Measurements from ENCODE around the gene RAB34. TPM values are rescaled to one million over a fixed set of nuclear protein-coding genes. Genes with fewer than 3 reads are reported as not detected.

The RAB34 gene
- total RNA-seq, 1 donor from 2014 or later, result 147 TPM

GRCh38 chr17:28703552-28704218, 14.0 kb downstream of the RAB34 start:
- H3K9me3 Mint-ChIP-seq (ENCODE audit: low read depth), result no peaks in the 10 kb centered on the region
- H3K27me3 Mint-ChIP-seq, result no peaks in the 10 kb centered on the region
- H3K27ac Mint-ChIP-seq, result peak overlapping the region; percentile 73
- H3K4me1 Mint-ChIP-seq (ENCODE audit: low read depth), result peaks cover 7% of the 10 kb centered on the region
- peaks cover 20% of the 10 kb centered on the region for H3K36me3 Mint-ChIP-seq (ENCODE audit: insufficient read depth)
- no peak overlapping the region for H3K4me3 Mint-ChIP-seq (ENCODE audit: low read depth)
- TF ChIP-seq, protein P1, sequence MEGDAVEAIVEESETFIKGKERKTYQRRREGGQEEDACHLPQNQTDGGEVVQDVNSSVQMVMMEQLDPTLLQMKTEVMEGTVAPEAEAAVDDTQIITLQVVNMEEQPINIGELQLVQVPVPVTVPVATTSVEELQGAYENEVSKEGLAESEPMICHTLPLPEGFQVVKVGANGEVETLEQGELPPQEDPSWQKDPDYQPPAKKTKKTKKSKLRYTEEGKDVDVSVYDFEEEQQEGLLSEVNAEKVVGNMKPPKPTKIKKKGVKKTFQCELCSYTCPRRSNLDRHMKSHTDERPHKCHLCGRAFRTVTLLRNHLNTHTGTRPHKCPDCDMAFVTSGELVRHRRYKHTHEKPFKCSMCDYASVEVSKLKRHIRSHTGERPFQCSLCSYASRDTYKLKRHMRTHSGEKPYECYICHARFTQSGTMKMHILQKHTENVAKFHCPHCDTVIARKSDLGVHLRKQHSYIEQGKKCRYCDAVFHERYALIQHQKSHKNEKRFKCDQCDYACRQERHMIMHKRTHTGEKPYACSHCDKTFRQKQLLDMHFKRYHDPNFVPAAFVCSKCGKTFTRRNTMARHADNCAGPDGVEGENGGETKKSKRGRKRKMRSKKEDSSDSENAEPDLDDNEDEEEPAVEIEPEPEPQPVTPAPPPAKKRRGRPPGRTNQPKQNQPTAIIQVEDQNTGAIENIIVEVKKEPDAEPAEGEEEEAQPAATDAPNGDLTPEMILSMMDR (IDR thresholded peaks at IDR 0.05; ENCODE audit: unreplicated experiment), result no peak
- no peak for DNase-seq (ENCODE audit: low spot score, unreplicated experiment)

- Mint-ChIP-seq H3K27ac (no peak overlapping the region), H3K36me3 (ENCODE audit: insufficient read depth) (peaks cover 20% of the 10 kb centered on the region), H3K9me3 (ENCODE audit: low read depth) (no peaks in the 10 kb centered on the region), H3K4me3 (ENCODE audit: low read depth) (no peak overlapping the region), H3K4me1 (ENCODE audit: low read depth) (peaks cover 16% of the 10 kb centered on the region), H3K27me3 (no peaks in the 10 kb centered on the region)
- TF ChIP-seq, protein P1 (IDR thresholded peaks at IDR 0.05; ENCODE audit: unreplicated experiment), result no peak
- no peak for DNase-seq (ENCODE audit: low spot score, unreplicated experiment)
Measured at GRCh38 chr17:28702752-28703150, 14.9 kb downstream of the RAB34 start.

DNA sequence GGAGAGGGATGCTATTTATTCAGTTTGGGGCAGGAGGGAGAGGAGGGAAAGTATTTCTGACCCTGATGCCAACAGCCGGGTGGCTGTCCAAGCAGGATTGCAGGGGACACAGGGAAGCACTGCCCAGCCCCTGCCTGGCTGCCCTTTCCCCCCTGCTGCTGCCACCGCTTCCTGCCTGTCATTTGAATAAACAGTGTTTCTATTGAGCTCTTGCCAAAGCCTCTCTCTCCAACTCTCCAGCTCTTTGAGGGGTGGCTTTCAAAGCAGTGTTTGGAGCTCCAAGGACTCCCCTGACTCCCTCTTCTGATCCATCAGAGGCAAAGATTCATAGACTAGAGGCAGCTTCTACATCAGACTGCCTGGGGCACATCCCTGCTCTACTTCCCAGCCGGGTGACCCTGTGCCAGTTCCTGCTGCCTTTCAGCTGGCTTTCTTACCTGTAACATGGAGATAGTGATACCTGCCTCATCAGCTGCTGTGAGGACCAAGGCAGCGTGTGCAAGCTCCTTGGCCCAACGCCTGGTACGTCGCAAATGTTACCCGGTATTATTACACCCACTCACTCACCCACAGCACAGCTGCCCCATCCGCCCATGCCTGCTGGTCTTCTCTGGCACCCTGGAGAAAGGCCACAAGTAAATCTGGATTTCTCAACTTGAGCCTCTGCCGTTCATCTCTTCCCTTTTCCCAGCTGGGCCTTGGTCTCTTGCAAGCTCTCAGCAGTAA, 15.5 kb downstream of the RAB34 start:
- no peak for DNase-seq (ENCODE audit: low spot score, unreplicated experiment)
- Mint-ChIP-seq H3K4me1 (ENCODE audit: low read depth) (peaks cover 20% of the 10 kb centered on the region), H3K4me3 (ENCODE audit: low read depth) (no peak overlapping the region), H3K27ac (peak overlapping the region; percentile 14), H3K27me3 (no peaks in the 10 kb centered on the region), H3K36me3 (ENCODE audit: insufficient read depth) (peaks cover 20% of the 10 kb centered on the region), H3K9me3 (ENCODE audit: low read depth) (no peaks in the 10 kb centered on the region)
- TF ChIP-seq, protein P1 (IDR thresholded peaks at IDR 0.05; ENCODE audit: unreplicated experiment), result no peak

DNA sequence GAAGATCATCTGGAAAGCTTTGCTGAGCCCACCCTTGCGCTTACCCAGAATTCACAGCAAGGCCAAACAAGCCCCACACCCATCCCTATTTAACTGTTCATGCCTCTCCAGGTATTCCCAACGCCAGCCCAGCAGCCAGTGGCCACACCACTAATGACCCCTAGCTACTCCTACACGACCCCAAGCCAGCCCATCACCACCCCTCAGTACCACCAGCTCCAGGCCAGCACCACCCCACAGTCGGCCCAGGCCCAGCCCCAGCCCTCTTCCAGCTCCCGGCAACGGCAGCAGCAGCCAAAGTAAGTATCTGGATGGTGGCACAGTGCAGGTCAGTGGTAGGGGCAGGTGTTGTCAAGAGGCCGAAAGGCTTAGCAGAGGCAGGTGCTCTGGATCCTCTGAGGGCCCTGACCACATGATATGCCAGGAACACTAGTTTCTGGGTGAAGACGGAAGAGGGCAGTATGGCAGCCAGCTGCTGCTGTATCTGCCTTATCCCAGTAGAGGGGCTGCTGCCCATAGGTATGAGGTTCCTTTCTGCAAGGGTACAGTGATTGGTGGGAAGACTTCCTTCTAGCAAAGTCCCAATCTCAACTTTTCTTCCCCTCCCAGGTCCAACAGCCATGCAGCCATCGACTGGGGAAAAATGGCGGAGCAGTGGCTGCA, 16.7 kb downstream of the RAB34 start:
- Mint-ChIP-seq H3K36me3 (ENCODE audit: insufficient read depth) (peaks cover 19% of the 10 kb centered on the region), H3K27ac (no peak overlapping the region), H3K27me3 (no peaks in the 10 kb centered on the region), H3K4me3 (ENCODE audit: low read depth) (no peak overlapping the region), H3K4me1 (ENCODE audit: low read depth) (peaks cover 23% of the 10 kb centered on the region), H3K9me3 (ENCODE audit: low read depth) (no peaks in the 10 kb centered on the region)
- DNase-seq (ENCODE audit: low spot score, unreplicated experiment), result no peak
- TF ChIP-seq, protein P1 (IDR thresholded peaks at IDR 0.05; ENCODE audit: unreplicated experiment), result no peak

GRCh38 chr17:28700278-28700677, 17.4 kb downstream of the RAB34 start:
- no peak for DNase-seq (ENCODE audit: low spot score, unreplicated experiment)
- Mint-ChIP-seq H3K27ac (peak overlapping the region; percentile 41), H3K27me3 (no peaks in the 10 kb centered on the region), H3K4me3 (ENCODE audit: low read depth) (no peak overlapping the region), H3K36me3 (ENCODE audit: insufficient read depth) (peaks cover 19% of the 10 kb centered on the region), H3K9me3 (ENCODE audit: low read depth) (no peaks in the 10 kb centered on the region), H3K4me1 (ENCODE audit: low read depth) (peaks cover 23% of the 10 kb centered on the region)
- TF ChIP-seq, protein P1 (IDR thresholded peaks at IDR 0.05; ENCODE audit: unreplicated experiment), result no peak
